K562 (cell line): ENCODE measurements around the gene GADD45B. TPM values are rescaled to one million over a fixed set of nuclear protein-coding genes. Genes with fewer than 3 reads are reported as not detected.

Experiments
- HSF4 ChIP-seq: fragments of 250-450 bp; sonication (Bioruptor Pico); IDR thresholded peaks from 2 replicates; pipeline ENCODE4 v2.1.2; 2022; ENCODE audit warnings: mild to moderate bottlenecking, moderate library complexity, borderline replicate concordance
- KDM4B ChIP-seq, 2 experiments: fragments of 450-650 bp in 1 of 2; sonication (generic) in 1 of 2; IDR thresholded peaks; 2 replicates each; pipeline ENCODE4 v1.6.1; 2016 to 2017; ENCODE audit warnings: borderline replicate concordance in 2 of 2, antibody characterized with exemption in 1 of 2, low read depth in 1 of 2, mild to moderate bottlenecking in 1 of 2
- RBM22 ChIP-seq: fragments of 200-400 bp; formaldehyde crosslinking; IDR thresholded peaks from 2 replicates; pipeline ENCODE4 v1.6.1; 2018; ENCODE audit warnings: low read length, low read depth; ENCODE audit not compliant: poor library complexity, severe bottlenecking
- ZFP91 ChIP-seq: sonication (generic); formaldehyde crosslinking; IDR thresholded peaks from 2 replicates; pipeline ENCODE4 v1.8.0; 2022; ENCODE audit warnings: mild to moderate bottlenecking, missing genetic modification reagents
- ZKSCAN1 ChIP-seq: fragments of 150-350 bp; IDR thresholded peaks from 2 replicates; pipeline ENCODE4 v1.6.1; 2016; ENCODE audit warnings: low read depth, low read length
- ZNF133 ChIP-seq: fragments of 250-450 bp; sonication (Bioruptor Pico); IDR thresholded peaks from 2 replicates; pipeline ENCODE4 v1.4.0; 2020; ENCODE audit warnings: mild to moderate bottlenecking
- ZNF586 ChIP-seq: fragments of 450-650 bp; formaldehyde crosslinking; conservative IDR thresholded peaks from 2 replicates; pipeline ENCODE4 v1.4.0; 2020; ENCODE audit warnings: mild to moderate bottlenecking, moderate library complexity
- polyA plus RNA-seq, 8 experiments: library from polyadenylated mRNA; depleted of rRNA in 4 of 8; stranded (reverse) in 5 of 8; unstranded in 3 of 8; fragments of >200 nt; fragmentation: Nextera tagmentation in 2 of 8; fragmentation: Illumina TruSeq in 1 of 8; extraction: Ambion mirVana in 2 of 8; extraction: Trizol in 1 of 8; gene quantifications; 2 replicates each; pipeline versions ENCODE4 v1.2.1 to v1.2.3, GENCODE V29; 2011 to 2014; ENCODE audit warnings: inconsistent platforms in 1 of 8, missing spikeins in 1 of 8
- total RNA-seq, 7 experiments: library from RNA; depleted of rRNA in 6 of 7; stranded (reverse); fragments of >200 nt in 6 of 7; fragmentation: Illumina TruSeq in 2 of 7; extraction: Trizol in 2 of 7; gene quantifications; 2 replicates each; pipeline versions ENCODE4 v1.2.1 to v1.2.3, GENCODE V29; 2011 to 2021; ENCODE audit warnings: low replicate concordance in 1 of 7

Gene GADD45B
- total and polyA plus RNA-seq, 9 of the 15 experiments (the other 6 are each of a cell fraction or from before 2014, with no cell fraction given): 0.06 to 4.1 (median 2.1) TPM

DNA sequence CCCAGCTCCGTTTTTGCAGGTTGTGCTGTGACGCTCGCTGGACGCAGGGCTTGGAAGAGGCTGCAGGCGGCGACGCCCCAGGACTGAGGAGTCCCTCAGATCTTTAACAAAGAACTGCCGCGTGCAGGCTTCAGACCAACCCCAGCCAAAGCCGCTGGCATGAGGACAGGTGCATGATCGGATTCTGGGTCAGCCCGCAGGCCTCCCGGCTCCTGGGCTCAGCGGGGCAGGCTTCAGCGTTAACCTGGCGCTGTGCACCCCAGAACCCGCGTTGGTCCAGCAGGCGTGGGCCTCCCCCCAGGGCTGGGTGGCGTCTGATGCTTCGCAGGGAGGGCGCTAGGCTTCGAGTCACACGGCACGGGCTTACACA lies 47.6 kb upstream of the GADD45B start (continued):
- TF ChIP-seq HSF4 (CRISPR knock-in tag) (no peak), ZNF133 (CRISPR knock-in tag) (no peak), ZFP91 (CRISPR knock-in tag) (no peak), ZKSCAN1 (no peak), ZNF586 (CRISPR knock-in tag) (no peak), KDM4B (IDR thresholded peaks at IDR 0.05; ENCODE audit: borderline replicate concordance in 2 of 2, low read depth in 1 of 2) (no peak), RBM22 (peak; percentile 63)
